HUDEP-2 (cell line): Measurements from ENCODE around the gene BBS12.
"Not testable (repeated sequence)": the region's sequence is repeated elsewhere in the genome, so short reads cannot be mapped to it uniquely, and the experiment has no call there.

Experiments used
- DNase-seq, 76 experiments: peaks; one replicate each; lab custom pipeline; 2025; ENCODE audit not compliant: unreplicated experiment in 76 of 76; lab: John Stamatoyannopoulos, UW

The BBS12 gene

GRCh38 chr4:122764071-122764820 lies 31.7 kb downstream of the BBS12 start:
- no peak for DNase-seq

- DNase-seq: no peak
Observed at GRCh38 chr4:122764821-122765215, 32.3 kb downstream of the BBS12 start.

- peak in 3 of 76 experiments; percentile 14 to 44 (median 31) for DNase-seq
Observed at GRCh38 chr4:122765692-122766352, 33.3 kb downstream of the BBS12 start.

- DNase-seq: no peak
Observed at GRCh38 chr4:122766353-122766705, 33.8 kb downstream of the BBS12 start.

- DNase-seq: no peak
Observed at GRCh38 chr4:122766950-122767349, 34.4 kb downstream of the BBS12 start.

GRCh38 chr4:122771724-122772123 lies 39.2 kb downstream of the BBS12 start:
- no peak for DNase-seq

GRCh38 chr4:122772311-122772710 lies 39.8 kb downstream of the BBS12 start:
- no peak for DNase-seq

GRCh38 chr4:122772986-122773385 lies 40.5 kb downstream of the BBS12 start:
- DNase-seq: no peak

- no peak for DNase-seq
Observed at GRCh38 chr4:122775039-122775438, 42.5 kb downstream of the BBS12 start.

GRCh38 chr4:122775987-122776836 lies 43.7 kb downstream of the BBS12 start:
- DNase-seq: peak in 13 of 76 experiments; percentile 1 to 58 (median 31)

- no peak for DNase-seq
Observed at GRCh38 chr4:122776916-122777315, 44.4 kb downstream of the BBS12 start.

- no peak for DNase-seq
Observed at GRCh38 chr4:122777846-122778673, 45.6 kb downstream of the BBS12 start.

- no peak for DNase-seq
Observed at GRCh38 chr4:122781486-122781885, 49.0 kb downstream of the BBS12 start.

GRCh38 chr4:122783301-122784215 lies 51.1 kb downstream of the BBS12 start:
- DNase-seq: peak in 1 of 76 experiments; percentile 16

- no peak for DNase-seq
Observed at GRCh38 chr4:122784261-122784660, 51.8 kb downstream of the BBS12 start.

GRCh38 chr4:122785099-122785498 lies 52.6 kb downstream of the BBS12 start:
- DNase-seq: no peak

- DNase-seq: not testable (repeated sequence)
Observed at GRCh38 chr4:122786296-122786695, 53.8 kb downstream of the BBS12 start.

GRCh38 chr4:122786920-122787319 lies 54.4 kb downstream of the BBS12 start:
- DNase-seq: not testable (repeated sequence)

GRCh38 chr4:122787940-122788339 lies 55.4 kb downstream of the BBS12 start:
- DNase-seq: no peak
